ENCODE data around the gene FNDC3B.
"Not testable (repeated sequence)": the region's sequence is repeated elsewhere in the genome, so short reads cannot be mapped to it uniquely, and the experiment has no call there.

Gene FNDC3B

DNA sequence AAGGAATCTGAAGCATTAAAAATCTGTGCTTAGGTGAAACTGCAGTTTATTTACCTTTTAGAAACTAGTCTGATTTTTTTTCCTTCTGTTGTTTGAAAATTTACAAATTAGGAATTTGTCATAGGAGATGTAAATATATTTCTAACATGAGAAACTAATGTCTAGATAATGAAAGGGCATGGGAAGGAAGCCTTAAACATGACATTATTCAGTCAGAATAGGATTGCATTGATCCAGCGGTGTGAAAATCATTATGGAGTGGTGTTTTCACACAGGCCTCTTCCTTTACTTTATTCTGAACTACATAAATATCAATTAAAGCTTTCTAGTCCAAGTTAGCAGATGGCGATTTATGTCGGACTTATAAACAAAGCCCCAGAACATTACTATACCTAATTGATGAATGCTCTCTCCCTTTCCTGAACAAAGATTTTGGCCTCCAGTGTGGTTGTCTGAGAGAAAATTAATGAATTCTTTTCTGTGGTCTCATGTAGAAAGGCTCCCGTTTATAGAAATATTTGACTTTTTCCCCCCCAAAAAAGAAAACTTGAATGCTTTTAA lies 37.9 kb downstream of the FNDC3B start:
- no peak for DNase-seq

DNA sequence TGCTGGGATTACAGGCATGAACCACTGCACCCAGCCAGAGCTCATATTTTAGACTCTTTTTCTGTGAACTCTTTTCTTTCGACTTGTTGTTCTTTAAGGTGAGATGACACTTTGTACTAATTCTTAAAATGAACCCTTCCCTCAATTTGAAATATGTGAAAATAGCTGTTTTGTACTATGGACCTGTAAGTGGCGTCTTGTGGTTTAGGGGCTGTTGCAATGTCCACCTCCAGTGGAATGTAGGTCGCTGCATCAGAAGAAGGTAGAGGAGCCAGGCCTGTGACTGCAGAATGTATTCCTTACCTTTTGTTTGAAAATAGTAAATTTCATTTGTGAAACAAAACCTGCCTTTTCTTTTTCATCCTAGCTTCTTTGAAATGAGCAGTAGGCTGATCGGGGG lies 38.9 kb downstream of the FNDC3B start:
- DNase-seq: no peak

DNA sequence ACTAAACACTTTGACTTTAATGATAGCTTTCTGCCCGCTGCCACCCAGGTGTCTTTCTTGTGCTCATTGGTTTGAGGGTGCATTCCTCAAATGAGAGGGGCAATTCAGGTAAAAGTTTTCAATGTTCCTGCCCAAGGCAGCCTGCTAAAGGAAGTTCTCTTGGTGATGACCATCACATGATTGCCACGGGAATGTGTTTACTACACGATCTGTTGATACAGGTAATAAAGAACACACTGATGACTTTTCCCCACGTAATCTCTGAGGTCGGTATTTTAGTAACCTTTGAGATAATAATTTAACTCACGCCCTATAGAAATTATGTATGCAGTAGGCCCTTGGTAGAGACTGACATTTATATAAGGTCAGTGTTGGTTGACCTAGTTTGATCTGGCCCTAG lies 39.3 kb downstream of the FNDC3B start:
- DNase-seq: no peak

DNA sequence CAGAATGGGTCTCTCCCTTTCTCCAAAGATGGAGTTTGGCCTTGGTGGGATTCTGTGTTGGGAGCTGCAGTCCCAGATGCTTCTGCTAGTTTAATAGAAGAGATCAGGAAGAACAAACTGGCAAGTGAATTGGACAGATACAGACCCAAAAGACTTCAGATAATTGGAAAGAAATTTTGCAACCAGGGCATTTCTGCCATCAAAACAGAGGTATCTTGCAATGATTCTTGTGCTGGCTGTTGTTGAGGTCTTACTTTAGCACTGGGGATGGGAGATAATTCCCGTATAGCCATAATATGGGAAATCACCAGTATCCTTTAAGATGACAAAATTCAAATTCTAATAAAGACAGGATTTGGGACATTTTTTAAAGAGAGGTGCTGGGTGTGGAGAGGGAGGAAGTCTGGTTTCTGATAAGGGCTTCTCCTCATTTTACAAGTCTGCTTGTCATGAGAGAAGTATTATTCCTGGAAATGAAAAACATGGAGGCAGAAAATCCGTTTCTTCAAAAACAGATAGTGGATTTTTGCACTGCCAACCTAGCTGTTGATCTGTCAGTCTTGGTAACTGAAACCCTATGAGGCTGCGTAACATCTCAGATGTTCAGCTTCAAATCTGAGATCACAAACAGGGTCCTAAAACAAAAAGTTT lies 40.1 kb downstream of the FNDC3B start:
- no peak for DNase-seq

DNA sequence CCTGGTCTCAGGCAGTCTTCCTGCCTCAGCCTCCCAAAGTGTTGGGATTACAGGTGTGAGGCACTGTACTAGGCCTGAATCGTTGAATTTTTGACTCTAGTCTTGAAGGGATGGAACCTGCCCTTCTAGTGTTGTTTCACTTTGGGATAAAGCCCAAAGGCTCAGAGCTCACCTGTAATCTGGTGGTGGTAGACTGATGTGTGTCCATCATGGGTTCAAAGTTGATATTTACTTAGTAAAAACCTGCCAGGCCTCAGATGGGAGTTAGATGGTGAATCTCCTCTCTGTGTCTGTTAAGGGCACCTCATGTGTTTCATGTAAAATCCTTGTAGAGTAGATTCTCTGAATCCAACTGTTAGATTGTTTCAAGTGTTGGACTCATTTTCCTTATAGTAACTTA lies 41.1 kb downstream of the FNDC3B start:
- DNase-seq: no peak

DNA sequence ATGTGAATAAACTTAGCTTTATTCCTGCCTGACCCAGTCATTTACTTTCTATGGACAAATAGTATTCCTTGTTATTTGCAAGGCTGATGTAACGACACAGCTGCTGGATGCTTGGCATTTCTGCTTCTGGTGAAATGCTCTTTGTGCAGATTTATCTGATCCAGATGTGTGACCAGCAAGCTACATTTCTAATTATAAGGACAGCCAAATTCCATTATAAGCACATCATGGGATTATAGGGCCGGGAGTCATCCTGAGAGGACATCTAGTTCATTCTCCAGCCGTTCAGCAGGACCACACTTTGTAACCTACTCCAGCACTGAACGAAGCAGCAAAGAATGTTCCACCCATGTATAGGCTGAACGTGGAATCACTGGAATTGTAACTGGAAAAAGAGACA lies 42.9 kb downstream of the FNDC3B start:
- no peak for DNase-seq

DNA sequence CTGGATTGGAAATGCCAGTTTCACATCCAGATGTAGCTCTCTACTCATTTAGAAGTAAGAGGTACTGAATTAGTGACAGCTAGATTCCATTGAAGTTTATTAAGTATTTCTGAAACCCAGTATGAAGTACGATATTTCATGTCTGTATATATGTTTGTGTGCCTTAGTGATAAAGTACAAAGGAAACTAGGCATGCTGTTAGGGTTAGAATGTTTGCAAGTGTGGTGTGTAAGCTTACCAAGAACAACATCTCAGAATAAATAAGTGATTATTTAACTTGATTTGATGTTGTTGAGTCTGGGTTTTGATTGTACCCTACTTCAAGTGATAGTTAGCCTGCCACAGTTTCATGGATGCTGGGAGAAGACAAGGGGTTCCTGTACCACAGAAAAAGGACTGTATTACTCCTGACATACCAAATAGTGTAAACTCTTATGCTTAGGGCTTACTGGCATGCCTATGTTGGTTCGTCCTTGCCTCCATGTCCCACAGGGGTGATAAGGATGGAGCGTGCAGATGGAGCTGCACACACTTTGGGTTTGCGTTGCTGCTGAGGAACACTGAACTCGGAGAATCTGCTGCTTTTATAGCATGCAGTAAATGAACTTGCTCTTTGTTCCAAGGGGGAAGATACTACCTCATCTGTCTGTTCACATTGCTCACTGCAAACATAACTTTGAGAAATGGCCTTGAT lies 43.6 kb downstream of the FNDC3B start:
- no peak for DNase-seq

DNA sequence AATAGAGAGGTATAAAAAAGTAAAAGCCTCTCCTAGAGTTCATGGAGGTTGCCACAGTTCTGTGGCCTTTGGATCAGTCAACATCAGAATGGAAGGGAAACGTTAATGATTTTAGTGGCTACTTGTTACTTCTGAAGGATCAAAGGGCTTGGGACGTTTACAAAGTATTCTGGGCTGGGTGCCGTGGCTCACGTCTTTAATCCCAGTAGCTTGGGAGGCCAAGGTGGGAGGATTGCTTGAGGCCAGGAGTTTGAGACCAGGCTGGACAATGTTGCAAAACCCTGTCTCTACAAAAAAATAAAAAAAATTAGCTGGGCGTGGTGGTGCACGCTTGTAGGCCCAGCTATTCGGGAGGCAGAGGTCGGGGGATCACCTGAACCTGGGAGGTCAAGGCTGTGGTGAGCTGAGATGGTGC lies 44.6 kb downstream of the FNDC3B start:
- DNase-seq: no peak

DNA sequence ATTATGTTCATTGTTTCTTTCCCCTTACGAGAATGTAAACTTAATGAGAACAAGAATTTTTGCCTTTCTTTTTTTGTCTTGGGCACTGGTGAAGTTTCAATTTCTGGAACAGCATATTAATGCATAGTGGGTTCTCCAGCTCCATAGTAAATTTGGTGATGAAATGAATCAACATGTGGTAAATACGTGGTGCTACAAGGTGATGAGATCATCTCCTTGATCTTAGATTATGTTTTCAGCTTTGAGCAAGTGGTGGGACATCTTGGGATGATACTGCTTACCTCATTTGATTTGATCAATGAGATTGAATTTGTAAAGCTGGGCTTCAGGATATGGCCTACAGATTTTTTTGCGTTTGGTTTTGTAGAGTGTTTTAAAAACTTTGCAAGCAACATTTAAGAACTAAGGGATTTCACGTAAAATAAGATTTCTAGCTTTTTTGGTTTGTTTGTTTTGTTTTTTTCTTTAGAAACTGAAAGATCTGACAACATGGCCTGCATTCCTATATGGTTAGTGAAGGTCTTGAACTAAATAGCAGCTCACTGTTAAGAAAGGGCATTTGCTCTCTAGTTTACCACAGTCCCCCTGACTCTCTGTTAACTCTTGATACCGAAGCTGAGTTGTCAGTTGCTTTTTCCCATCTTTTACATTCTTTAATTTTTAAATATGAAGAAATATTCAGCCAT lies 45.6 kb downstream of the FNDC3B start:
- DNase-seq: no peak

DNA sequence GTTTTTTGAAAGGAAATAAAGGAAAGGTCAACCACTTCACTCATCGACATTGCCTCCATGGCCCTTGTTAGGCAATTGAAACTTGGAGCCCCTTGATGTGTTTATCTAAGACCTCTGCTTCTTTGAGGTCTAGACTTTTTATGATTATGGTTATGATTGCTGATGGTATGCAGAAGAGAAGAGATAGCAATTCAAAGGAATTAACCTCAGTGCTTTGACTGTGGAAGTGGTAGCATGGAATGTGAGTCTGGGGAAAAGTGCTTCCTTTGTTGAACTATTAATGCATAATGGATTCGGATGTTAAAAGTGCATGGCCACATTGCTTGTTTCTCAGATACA lies 46.1 kb downstream of the FNDC3B start:
- DNase-seq: no peak

DNA sequence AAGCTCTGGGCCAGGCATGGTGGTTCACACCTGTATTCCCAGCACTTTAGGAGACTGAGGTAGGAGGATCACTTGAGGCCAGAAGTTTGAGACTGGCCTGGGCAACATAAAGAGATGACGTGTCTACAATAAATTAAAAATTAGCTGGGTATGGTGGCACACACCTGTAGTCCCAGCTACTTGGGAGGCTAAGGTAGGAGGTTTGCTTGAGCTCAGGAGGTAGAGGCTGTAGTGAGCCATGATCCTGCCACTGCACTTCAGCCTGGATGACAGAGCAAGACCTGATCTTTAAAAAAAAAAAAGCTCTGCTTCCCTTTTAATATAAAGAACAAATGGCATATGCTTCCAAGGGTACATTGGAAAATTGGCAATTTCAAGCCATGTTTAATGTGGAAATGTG lies 46.7 kb downstream of the FNDC3B start:
- DNase-seq: no peak

DNA sequence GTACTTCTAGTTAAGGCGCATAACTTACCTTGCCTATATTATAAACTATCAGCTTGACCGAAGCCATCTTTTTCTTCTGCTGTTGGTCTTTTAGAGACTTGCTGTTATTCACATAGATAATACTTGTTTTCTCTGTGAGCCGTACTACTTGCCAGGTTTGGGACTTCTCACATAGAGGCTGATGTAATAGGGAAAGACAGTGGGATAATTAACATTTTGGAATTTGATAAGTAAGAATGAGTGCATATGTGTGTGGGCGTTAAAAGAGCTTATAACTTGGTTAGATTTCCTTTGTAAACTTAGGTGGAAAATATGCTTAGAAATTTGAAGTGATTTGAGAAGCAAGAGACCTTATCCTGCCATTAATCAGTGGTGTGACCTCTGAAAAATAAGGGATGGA lies 47.8 kb downstream of the FNDC3B start:
- no peak for DNase-seq

DNA sequence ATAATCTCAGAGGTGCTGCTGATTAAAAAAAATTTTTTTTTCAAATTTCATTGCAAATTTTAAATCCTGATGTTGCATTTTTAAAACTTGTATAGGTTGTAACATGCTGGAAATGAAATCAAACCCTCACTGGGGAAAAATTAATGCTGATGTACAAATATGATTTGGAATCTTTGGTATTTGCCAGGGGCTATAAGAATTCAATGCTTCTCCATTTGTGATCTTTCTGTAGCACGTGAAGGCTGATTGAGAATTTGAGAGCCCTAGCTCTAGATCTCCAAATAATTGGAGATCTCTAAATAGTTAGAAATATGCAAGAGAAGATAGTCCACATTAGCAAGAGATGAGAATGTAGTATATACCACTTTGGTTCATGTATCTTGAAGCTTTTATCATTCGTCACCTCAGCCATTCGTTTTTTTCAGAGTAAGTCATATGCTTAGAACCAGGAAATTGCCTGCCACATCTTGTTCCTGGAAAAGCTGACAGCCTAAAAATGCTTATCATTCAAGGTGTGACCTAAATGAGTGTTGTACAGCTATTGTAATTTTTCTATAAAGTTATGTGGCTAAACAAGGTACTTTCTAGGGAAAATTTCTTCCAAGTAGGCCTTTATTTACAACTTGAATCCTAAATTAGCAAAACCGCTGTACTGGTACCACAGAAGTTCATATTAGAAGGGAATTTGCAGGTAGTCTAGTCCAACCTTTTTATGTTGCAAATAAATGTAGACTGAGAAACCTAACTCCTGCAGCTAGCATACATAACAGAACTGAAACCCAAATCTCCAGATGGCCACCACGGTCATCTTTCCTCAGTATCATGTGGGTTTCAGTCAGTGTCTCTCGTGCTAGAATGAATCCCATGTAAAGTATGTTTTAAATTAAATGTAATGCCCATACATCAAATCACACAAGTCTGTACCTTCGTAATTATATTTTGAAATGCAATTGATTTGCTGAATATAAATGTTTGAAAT lies 48.5 kb downstream of the FNDC3B start:
- no peak for DNase-seq

DNA sequence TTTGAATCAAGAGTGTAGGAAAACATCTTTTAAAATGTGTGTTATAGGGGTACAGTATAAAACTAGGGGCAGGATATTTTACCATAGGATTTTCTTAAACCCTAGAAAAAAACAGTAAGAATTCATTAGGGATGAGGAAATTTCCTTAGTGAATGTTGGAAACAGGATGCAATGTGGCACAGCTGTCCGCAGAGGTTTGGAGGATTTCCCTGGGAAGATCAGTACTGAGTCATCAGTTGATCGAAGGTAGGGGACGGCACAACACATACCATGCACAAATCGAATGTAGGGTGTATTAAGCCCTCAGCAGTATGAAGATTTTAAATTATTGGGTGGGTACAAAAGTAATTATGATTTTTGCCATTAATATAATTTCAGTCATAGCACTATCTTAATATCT lies 49.9 kb downstream of the FNDC3B start:
- no peak for DNase-seq

DNA sequence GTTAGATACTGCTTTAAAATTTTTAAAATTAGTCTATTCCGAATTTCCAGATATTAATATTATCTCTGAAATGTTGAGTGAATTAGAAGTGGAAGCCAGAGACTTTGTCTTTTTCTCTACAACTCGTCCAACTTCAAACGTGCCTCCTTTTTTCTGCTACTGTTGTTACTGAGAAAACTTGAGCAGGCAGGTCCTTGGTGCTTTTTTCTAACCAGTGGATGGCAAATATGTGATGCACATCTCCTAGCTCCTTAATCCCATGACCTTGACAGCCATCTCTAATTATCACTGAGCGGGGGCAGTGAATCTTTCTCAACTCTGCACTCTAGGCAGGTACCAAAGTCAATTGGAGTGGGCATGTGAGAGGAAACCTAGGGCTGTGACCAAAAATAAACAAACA lies 50.7 kb downstream of the FNDC3B start:
- DNase-seq: no peak

DNA sequence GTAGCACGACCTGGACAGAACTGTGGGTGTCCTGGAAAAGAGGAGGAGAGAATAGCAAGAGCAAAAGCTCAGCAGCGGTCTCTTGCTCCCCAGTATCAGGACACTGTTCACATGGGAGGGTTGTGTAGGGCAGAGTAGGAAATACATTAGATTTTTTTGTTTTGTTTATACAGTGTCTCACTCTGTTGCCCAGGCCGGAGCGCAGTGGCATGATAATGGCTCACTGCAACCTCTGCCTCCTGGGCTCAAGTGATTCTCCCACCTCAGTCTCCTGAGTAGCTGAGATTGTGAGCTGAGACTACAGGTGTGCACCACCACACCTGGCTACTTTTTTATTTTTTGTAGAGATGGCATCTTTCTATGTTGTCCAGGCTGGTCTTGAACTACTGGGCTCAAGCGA lies 53.3 kb downstream of the FNDC3B start:
- DNase-seq: no peak

DNA sequence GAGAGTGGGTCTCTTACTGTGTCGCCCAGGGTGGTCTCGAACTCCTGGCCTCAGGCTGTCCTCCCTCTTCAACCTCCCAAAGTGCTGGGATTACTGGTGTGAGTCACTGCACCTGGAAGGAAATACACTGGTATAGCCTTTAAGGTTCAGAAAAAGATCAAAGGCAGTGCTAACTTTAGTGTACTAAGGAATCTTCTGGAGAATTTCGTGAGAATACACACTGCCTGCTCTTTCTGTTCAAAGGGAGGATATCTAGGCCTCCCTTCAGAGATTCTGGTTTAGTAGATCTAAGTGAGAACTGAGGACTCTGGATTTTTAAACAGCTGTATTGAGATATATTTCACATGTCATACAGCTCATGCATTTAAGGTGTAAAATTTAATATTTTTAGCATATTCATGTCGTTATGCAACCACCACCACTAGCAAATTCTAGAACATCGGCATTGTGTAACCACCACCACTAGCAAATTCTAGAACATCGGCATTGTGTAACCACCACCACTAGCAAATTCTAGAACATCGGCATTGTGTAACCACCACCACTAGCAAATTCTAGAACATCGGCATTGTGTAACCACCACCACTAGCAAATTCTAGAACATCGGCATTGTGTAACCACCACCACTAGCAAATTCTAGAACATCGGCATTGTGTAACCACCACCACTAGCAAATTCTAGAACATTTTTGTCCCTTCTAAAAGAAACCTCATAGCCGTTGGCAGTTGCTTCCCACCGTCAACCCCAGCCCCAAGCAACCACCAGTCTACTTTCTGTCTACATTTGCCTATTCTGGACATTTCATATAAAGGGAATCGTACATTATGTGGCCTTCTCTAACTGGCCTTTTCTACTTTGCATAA lies 54.4 kb downstream of the FNDC3B start:
- not testable (repeated sequence) for DNase-seq

DNA sequence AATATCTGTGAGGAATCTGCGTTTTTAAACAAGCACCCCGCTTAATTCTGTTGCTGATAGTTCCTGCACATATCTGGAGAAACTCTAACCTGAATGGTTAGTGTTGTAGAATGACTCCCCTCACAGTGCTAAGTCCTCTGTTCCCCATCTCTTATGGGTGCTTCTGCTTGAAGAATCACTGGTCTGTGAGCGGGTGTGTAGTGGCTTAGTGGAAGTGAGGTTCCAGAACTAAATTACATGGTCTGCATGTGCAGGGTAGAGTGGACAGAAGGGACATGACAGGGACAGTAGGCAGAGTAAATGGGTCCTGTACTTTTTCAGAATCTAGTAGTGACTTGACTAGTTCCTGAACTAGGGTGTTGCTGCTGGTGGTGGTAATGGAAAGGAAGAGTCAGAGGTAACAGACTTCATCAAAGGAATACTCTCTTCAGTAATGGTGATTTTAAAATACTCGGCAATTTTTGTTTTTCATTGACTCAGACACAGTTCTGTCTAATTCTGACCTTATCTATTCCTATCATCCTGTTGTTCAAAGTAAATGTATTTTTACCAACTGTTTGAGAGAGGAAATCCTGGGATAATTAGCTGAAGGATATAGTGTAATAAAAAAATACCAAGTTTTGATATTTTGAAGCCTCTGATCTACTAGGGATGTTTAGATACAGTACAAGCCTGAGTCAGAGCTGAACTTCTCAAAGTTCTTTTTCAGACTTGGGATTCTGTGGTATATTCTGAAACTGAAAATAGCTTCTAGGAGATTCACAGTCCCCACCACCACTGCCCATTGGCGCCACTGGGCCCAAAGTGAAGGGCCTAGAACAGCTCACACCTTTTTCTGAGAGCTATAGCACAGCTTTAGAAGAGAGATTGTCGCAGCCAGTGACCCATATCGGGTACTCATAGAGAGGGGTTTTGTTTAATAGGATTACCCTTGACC lies 55.5 kb downstream of the FNDC3B start:
- DNase-seq: peak in 1 of 2 donors; percentile 21

DNA sequence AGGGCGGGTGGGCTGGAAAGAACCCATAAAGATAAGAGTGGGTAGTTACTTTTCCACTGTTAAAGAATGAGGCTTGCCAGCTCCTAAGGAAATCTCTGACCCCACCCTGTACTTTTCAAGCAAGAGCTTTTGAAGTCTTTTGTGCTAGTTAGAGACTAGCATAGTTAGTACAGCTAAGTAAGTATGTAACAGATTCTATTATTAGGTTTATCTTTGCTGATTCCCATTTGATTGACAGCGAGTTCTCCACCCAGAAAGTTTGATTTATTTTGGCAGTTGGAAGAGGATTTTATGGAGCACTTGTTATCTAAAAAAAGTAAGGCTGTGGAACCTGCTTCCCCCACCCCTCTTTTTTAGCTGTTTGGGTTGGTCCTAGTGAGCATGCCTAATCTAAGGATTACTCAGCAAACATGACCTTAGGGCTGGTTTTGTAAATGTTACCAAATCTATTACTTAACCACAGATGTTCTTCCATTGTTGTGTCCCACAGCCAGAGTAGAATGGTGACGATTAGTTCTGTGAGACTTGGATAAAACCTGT lies 57.6 kb downstream of the FNDC3B start:
- no peak for DNase-seq

DNA sequence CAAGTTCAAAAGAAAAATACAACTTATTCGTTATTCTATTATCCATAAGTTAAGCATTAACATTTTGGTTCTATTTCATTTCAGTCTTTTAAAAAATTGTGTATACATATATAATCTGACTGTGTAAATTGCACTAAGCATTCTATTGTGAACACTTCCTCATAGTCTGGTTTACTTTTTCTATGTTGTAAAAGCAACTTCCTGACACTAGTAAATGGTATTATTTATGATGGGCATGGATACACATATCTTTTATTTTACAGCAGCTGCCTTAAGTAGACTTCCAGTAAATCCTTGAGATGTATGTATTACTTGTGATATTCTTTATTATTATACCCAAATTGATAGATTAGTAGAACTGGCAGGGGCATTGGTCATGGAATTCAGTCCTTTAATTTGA lies 58.2 kb downstream of the FNDC3B start:
- no peak for DNase-seq

Data from stimulated activated CD4-positive, alpha-beta T cell treated with anti-CD3 and anti-CD28 coated beads, Interleukin-2, amount 100 ng/mL, for 24 hours (primary cell).